Suprapubic skin (tissue), 4 donors: ENCODE data around the gene TAGLN2. TPM values are rescaled to one million over a fixed set of nuclear protein-coding genes. Genes with fewer than 3 reads are reported as not detected.
A peak's percentile ranks its signal among the peaks of the same experiment; 100 is the strongest.

ENCODE experiments used
- DNase-seq, 2 donors: peaks; one replicate each; pipeline ENCODE4 v3.0.0-alpha.2; 2019; ENCODE audit warnings: low spot score in 2 of 2
- H3K27ac ChIP-seq: fragments of 200-600 bp; sonication (generic); one replicate; pipeline ENCODE4 v1.5.1; 2019
- H3K27me3 ChIP-seq: fragments of 200-600 bp; sonication (generic); one replicate; pipeline ENCODE4 v1.5.1; 2019
- H3K36me3 ChIP-seq: fragments of 200-600 bp; sonication (generic); one replicate; pipeline ENCODE4 v1.5.1; 2019
- H3K4me1 ChIP-seq: fragments of 200-600 bp; sonication (generic); one replicate; pipeline ENCODE4 v1.5.1; 2019
- H3K4me3 ChIP-seq: fragments of 200-600 bp; sonication (generic); one replicate; pipeline ENCODE4 v1.5.1; 2019; ENCODE audit warnings: mild to moderate bottlenecking
- H3K9me3 ChIP-seq: fragments of 200-600 bp; sonication (generic); one replicate; pipeline ENCODE4 v1.5.1; 2019
- EP300 ChIP-seq: sonication (generic); formaldehyde crosslinking; IDR thresholded peaks from one replicate; pipeline ENCODE4 v1.6.1; 2017; ENCODE audit warnings: antibody characterized with exemption
- POLR2A ChIP-seq, 2 donors: fragments of 450-650 bp; IDR thresholded peaks; one replicate each; pipeline ENCODE4 v1.6.1; 2017; ENCODE audit warnings: antibody characterized with exemption in 2 of 2, mild to moderate bottlenecking in 2 of 2, moderate library complexity in 2 of 2
- POLR2AphosphoS5 ChIP-seq, 3 donors: sonication (generic); formaldehyde crosslinking; IDR thresholded peaks; one replicate each; pipeline ENCODE4 v1.6.1; 2017; ENCODE audit warnings: antibody characterized with exemption in 3 of 3
- WGBS: methylation state at CpG from one replicate; pipeline ENCODE4 v1.1.5; 2018; 5-methylcytosine and 5-hydroxymethylcytosine counted together
- total RNA-seq, 4 donors: library from RNA; depleted of rRNA; stranded (reverse); fragments of >200 nt; gene quantifications; one replicate each; pipeline ENCODE4 v1.1.0, GENCODE V29; 2016
- TF ChIP-seq, protein P1 (sequence below), 2 donors: fragments of 200-600 bp in 1 of 2; fragments of 450-650 bp in 1 of 2; sonication (generic) in 1 of 2; IDR thresholded peaks; one replicate each; pipeline ENCODE4 v1.5.1; 2016 to 2019; ENCODE audit warnings: antibody characterized with exemption in 2 of 2, mild to moderate bottlenecking in 1 of 2, moderate library complexity in 1 of 2

TAGLN2 gene
- total RNA-seq, 4 donors from 2014 or later: 281 to 427 (median 338) TPM

DNA sequence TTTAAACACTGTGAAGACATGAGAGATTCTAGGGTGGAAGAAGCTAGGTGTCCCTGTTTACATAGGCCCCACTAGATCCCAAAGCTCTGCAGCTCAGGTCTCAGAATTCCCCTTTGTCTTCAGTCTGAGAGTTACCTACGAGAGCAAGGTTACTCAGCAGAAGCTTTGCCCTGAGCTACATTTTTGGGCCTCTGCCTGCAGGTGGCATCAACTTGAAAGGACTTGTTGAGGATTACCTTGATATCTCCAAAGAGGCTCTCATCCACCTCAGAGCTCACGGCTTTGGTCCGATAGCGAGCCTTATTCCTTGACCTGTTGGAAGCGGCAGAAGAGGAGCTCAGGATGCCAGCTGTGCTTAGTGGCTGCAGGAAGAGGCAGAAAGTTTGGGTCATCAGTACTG, 32.4 kb downstream of the TAGLN2 start:
- H3K4me1 ChIP-seq: peaks cover 14% of the 10 kb centered on the region
- H3K27me3 ChIP-seq: no peaks in the 10 kb centered on the region
- H3K27ac ChIP-seq: no peak overlapping the region
- no peak for TF ChIP-seq EP300
- TF ChIP-seq POLR2A (IDR thresholded peaks at IDR 0.05): no peak
- no peak for TF ChIP-seq POLR2AphosphoS5 (IDR thresholded peaks at IDR 0.05)
- TF ChIP-seq, protein P1, sequence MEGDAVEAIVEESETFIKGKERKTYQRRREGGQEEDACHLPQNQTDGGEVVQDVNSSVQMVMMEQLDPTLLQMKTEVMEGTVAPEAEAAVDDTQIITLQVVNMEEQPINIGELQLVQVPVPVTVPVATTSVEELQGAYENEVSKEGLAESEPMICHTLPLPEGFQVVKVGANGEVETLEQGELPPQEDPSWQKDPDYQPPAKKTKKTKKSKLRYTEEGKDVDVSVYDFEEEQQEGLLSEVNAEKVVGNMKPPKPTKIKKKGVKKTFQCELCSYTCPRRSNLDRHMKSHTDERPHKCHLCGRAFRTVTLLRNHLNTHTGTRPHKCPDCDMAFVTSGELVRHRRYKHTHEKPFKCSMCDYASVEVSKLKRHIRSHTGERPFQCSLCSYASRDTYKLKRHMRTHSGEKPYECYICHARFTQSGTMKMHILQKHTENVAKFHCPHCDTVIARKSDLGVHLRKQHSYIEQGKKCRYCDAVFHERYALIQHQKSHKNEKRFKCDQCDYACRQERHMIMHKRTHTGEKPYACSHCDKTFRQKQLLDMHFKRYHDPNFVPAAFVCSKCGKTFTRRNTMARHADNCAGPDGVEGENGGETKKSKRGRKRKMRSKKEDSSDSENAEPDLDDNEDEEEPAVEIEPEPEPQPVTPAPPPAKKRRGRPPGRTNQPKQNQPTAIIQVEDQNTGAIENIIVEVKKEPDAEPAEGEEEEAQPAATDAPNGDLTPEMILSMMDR (IDR thresholded peaks at IDR 0.05): no peak
- WGBS: 63% methylated on average over 5 of the region's 5 CpGs
- H3K9me3 ChIP-seq: no peaks in the 10 kb centered on the region
- H3K36me3 ChIP-seq: no peaks in the 10 kb centered on the region
- no peak overlapping the region for H3K4me3 ChIP-seq
- no peak for DNase-seq

DNA sequence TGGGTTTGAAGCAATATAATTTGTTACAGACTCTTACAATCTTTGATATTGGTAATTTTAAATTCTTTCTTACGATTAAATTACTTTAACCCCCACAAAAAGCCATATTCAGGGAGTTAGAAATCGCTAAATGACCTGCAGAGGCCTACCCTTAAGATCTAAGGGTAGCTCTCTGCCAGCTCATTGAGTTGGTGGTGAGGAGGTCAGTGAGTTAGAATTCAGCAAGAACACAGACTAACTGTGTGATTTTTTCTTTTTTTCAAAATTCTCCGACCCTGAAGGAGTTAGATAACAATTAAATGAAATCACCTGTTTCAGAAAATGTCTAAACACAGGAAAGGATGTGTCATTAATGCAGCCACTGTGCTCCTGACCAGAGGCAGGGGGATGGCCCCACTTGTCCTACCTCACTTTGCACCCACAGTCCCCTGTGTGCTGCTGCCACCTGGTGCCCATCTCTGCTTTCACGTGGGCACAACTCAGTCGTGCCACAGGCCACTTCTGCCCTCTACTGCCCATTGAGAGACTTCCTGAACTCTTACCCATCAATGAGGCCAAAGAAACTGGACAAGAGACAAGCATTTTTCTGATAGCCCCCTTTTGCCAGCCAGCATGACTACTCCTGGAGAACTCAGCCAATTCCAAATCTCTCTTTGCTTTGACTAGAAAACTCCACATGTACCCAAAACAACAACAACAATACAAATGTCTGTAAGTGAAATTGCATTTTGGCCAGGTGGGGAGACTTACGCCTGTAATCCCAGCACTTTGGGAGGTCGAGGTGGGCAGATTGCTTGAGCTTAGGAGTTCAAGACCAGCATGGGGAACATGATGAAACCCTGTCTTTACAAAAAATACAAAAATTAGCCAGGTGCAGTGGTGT, 33.8 kb downstream of the TAGLN2 start:
- Histone ChIP-seq H3K27me3 (no peaks in the 10 kb centered on the region), H3K27ac (no peak overlapping the region), H3K36me3 (no peaks in the 10 kb centered on the region), H3K4me3 (no peak overlapping the region), H3K4me1 (peaks cover 13% of the 10 kb centered on the region), H3K9me3 (no peaks in the 10 kb centered on the region)
- DNase-seq: peak in 1 of 2 donors; percentile 82
- 45% methylated on average over 7 of the region's 7 CpGs for WGBS
- no peak for TF ChIP-seq EP300
- no peak for TF ChIP-seq POLR2A (IDR thresholded peaks at IDR 0.05)
- TF ChIP-seq, protein P1 (IDR thresholded peaks at IDR 0.05): peak; percentile 90 to 97
- peak in 2 of 3 donors; percentile 25 to 30 for TF ChIP-seq POLR2AphosphoS5 (IDR thresholded peaks at IDR 0.05)

DNA sequence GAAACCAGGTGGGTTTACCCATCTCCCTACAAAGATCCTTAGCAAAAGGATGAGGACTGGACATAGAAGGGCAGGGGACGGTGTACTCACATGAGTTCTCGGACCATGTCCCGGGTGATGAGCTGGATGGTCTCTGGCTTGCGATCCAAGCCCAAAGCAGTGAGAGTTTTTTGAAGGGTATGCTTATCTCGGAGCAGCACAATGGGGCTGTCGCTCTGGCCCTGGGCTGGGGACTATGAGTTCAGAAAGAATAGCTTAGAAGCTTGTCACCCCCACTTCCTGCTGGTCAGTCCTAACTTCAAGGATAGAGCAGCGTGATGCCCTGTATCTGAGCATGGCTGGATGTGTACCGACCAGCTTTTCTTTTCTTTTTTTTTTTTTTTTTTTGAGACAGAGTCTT, 34.9 kb downstream of the TAGLN2 start:
- WGBS: 77% methylated on average over 8 of the region's 8 CpGs

DNA sequence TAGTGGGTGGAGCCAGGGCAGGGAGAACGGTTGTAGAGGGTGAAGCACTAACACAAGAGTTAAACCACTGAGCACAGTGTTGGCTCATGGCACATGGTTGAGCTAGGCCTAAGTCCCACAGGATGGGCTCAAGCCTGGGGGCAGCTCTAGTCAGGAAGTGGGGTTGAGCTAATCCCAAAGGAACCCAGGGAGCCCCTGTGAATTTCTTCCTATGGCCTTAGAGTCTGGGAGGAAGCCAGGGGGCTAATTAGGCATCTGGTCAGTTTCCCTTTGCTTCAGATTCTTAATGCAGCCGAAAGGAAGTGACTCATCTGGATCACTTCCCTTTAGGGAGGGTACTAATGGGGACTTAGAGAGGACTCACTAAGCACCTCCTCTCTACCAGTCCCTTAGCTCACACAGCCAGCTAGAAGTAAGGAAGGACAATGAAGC, 35.5 kb downstream of the TAGLN2 start:
- H3K4me3 ChIP-seq: no peak overlapping the region
- H3K27me3 ChIP-seq: no peaks in the 10 kb centered on the region
- peaks cover 11% of the 10 kb centered on the region for H3K4me1 ChIP-seq
- DNase-seq: no peak
- no peaks in the 10 kb centered on the region for H3K36me3 ChIP-seq
- no peak overlapping the region for H3K27ac ChIP-seq
- WGBS: 25% methylated on average over 2 of the region's 2 CpGs
- TF ChIP-seq POLR2A (IDR thresholded peaks at IDR 0.05) (no peak), POLR2AphosphoS5 (IDR thresholded peaks at IDR 0.05) (no peak), EP300 (no peak)
- TF ChIP-seq, protein P1 (IDR thresholded peaks at IDR 0.05): no peak
- no peaks in the 10 kb centered on the region for H3K9me3 ChIP-seq

More for the DNA sequence above, 34.9 kb downstream of the TAGLN2 start:
- no peak for DNase-seq
- Histone ChIP-seq H3K27me3 (no peaks in the 10 kb centered on the region), H3K36me3 (no peaks in the 10 kb centered on the region), H3K4me3 (no peak overlapping the region), H3K9me3 (no peaks in the 10 kb centered on the region), H3K4me1 (peaks cover 11% of the 10 kb centered on the region), H3K27ac (no peak overlapping the region)
- TF ChIP-seq POLR2A (IDR thresholded peaks at IDR 0.05) (no peak), EP300 (no peak), POLR2AphosphoS5 (IDR thresholded peaks at IDR 0.05) (no peak)
- TF ChIP-seq, protein P1 (IDR thresholded peaks at IDR 0.05): no peak

DNA sequence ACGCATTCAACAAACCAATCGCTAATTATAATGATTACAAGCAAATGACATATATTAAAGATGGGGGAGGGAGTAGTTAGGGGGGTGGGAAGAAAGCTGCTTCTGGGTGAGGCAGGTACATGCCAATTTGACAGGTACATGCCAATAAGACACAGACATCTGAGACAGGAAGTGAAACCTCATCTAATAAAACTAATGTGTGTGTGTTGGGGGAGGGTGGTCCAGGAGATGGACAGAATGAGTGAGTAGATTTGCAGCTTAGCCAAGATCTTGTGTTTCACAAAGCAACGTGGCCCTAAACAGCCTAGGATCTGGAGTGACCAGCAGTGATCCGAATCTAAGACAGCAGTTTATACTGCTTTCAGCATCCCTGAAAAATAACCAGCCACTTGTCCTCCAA, 36.1 kb downstream of the TAGLN2 start:
- DNase-seq: no peak
- no peak for TF ChIP-seq POLR2AphosphoS5 (IDR thresholded peaks at IDR 0.05)
- no peak for TF ChIP-seq EP300
- no peak for TF ChIP-seq POLR2A (IDR thresholded peaks at IDR 0.05)
- TF ChIP-seq, protein P1 (IDR thresholded peaks at IDR 0.05): no peak
- Histone ChIP-seq H3K4me1 (peaks cover 11% of the 10 kb centered on the region), H3K9me3 (no peaks in the 10 kb centered on the region), H3K4me3 (no peak overlapping the region), H3K27ac (no peak overlapping the region), H3K27me3 (no peaks in the 10 kb centered on the region), H3K36me3 (no peaks in the 10 kb centered on the region)
- WGBS: 81% methylated on average over 4 of the region's 4 CpGs
